ENCODE data around the gene RGS21.

RGS21 gene

GRCh38 chr1:192378878-192379277 is 62.1 kb downstream of the RGS21 start:
- DNase-seq (ENCODE audit: low read depth, low spot score) = no peak

DNA sequence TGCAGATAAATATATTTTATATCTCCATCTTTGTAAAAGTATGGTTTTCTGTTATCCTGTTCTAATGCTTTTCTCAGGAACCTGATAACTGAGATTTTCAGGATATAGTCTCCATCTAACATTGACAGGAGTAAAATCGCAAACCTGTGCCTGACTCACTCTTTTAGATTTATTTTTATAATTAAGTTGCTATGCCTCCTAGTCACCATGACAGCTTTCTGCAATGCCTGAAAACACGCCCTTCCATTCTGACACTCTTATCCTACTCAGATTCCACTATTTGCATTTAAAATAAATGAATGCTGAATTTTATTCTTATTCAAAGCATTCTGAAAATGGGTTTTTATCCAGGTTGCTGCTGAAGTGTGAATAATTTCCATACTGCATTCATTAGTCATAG is 62.8 kb downstream of the RGS21 start:
- no peak for DNase-seq (ENCODE audit: low read depth, low spot score)

GRCh38 chr1:192382758-192383157 is 66.0 kb downstream of the RGS21 start:
- no peak for DNase-seq (ENCODE audit: low read depth, low spot score)

DNA sequence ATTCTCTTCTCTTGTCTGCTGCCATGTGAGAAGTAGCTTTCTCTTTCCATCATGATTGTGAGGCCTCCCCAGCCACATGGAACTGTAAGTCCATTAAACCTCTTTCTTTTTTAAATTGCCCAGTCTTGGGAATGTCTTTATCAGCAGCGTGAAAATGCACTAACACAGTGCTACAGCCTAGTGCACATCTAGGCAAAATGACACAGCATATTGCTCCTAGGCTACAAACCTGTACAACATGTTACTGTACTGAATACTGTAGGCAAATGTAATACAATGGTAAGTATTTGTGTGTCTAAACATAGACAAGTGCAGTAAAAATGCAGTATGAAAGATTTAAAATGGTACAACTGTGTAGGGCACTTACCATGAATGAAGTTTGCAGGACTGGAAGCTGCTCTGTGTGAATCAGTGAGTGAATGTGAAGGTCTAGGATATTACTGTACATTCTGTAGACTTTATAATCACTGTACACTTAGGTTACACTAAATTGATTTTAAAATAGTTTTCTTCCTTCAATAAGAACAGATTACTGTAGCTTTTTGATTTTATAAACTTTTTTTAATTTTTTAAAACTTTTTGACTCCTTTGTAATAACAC is 69.4 kb downstream of the RGS21 start:
- DNase-seq (ENCODE audit: low read depth, low spot score) = no peak

DNA sequence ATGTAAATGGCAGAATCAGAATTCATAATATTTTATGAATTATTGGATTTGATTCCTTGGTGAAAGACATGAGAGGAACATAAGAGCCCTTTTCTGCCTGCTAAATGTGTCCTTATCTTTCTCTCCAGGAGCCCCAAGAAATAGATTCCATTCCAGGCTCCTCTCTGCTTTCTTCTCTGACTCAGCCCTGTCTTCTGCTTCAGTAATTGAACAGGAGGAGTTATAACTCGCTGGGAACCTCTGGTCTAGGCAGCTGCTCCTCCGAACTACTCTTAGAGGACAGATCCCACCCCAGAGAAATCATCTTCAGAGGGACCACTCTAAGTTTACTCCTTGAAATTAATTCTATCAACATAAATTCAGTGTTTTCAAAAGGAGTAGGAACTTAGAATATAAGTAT is 78.4 kb downstream of the RGS21 start:
- DNase-seq (ENCODE audit: low read depth, low spot score) = no peak

GRCh38 chr1:192395895-192396294 is 79.1 kb downstream of the RGS21 start:
- DNase-seq (ENCODE audit: low read depth, low spot score) = peak; percentile 7

- DNase-seq (ENCODE audit: low read depth, low spot score) = no peak
These were observed 82.4 kb downstream of the RGS21 start for GRCh38 chr1:192399161-192399560.

- peak; percentile 35 for DNase-seq (ENCODE audit: low read depth, low spot score)
These were observed 85.0 kb downstream of the RGS21 start for GRCh38 chr1:192401825-192402224.

DNA sequence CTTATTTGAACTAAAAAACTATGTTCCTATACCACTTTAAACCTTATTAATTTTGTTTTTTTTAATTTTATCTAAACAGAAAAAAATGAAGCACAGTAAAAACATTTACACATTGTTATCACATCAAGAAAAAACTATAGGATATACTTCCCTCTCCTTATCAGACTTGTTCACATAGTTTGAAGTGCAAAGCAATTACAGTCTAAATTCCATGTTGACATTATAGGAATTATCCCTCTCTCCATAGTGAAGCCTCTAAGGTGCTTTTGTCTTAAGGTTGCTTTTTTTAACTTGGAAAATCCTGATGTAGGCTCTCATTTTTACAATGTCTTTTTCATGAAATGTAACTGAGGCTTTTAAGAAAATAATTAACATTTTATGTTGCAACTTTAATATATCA is 85.8 kb downstream of the RGS21 start:
- no peak for DNase-seq (ENCODE audit: low read depth, low spot score)

GRCh38 chr1:192407206-192407605 is 90.4 kb downstream of the RGS21 start:
- peak; percentile 11 for DNase-seq (ENCODE audit: low read depth, low spot score)
